ENCODE data around the gene PDE9A. TPM values are rescaled to one million over a fixed set of nuclear protein-coding genes. Genes with fewer than 3 reads are reported as not detected.

The PDE9A gene
- total and polyA plus RNA-seq, 2 donors (not counting 1 experiment from before 2014, with no cell fraction given) = 0.34 to 5.8 TPM

- CTCF ChIA-PET = no interaction called here
- H3K36me3 ChIP-seq (replicated peaks in 1 of 2; ENCODE audit: control extremely low read depth in 1 of 2, control insufficient read depth in 1 of 2, extremely low read depth in 1 of 2, insufficient read depth in 2 of 2, low read length in 1 of 2) = no peaks in the 10 kb centered on the region
- POLR2A ChIA-PET = no interaction called here
- Mint-ChIP-seq H3K27ac (no peak overlapping the region), H3K4me1 (peaks cover 14% of the 10 kb centered on the region), H3K9me3 (ENCODE audit: insufficient read depth) (peaks cover 8% of the 10 kb centered on the region), H3K4me3 (no peak overlapping the region), H3K27me3 (peaks cover 9% of the 10 kb centered on the region)
- H4K20me1 ChIP-seq (ENCODE audit: control insufficient read depth, insufficient read depth, low read length, poor library complexity, severe bottlenecking) = no peaks in the 10 kb centered on the region
- H3K79me2 ChIP-seq (ENCODE audit: control insufficient read depth, insufficient read depth, low read length) = no peaks in the 10 kb centered on the region
- no peak overlapping the region for H3K4me3 ChIP-seq (ENCODE audit: control extremely low read depth in 1 of 5, extremely low read depth in 1 of 5, insufficient read depth in 1 of 5, low read depth in 2 of 5, low read length in 4 of 5)
- H3K4me1 ChIP-seq (ENCODE audit: control insufficient read depth in 2 of 2, insufficient read depth in 2 of 2, low read length in 2 of 2) = peaks cover 9 to 10% of the 10 kb centered on the region in 2 donors
- intact Hi-C loops (cut with micrococcal nuclease) = loop anchor here (10.0 kb wide), 1 partner anchor 81 kb away; no protein-coding TSS in a partner anchor
- H3K27ac ChIP-seq (ENCODE audit: low read length in 2 of 2) = no peak overlapping the region
- DNase-seq (no peak), ATAC-seq (ENCODE audit: low read depth) (no peak)
- no peaks in the 10 kb centered on the region for H3K27me3 ChIP-seq (replicated peaks in 1 of 4; ENCODE audit: control extremely low read depth in 1 of 4, control insufficient read depth in 3 of 4, insufficient read depth in 4 of 4, low read length in 3 of 4)
- WGBS (ENCODE audit: insufficient coverage) = 93% methylated on average over 6 of the region's 7 CpGs
- H3K4me2 ChIP-seq (replicated peaks; ENCODE audit: low read depth, low read length, poor library complexity, severe bottlenecking) = no peak overlapping the region
- H3K9ac ChIP-seq (ENCODE audit: low read length) = no peak overlapping the region
- TF ChIP-seq EZH2 (IDR thresholded peaks at IDR 0.05; ENCODE audit: borderline replicate concordance, insufficient read depth, low read depth, low read length, poor library complexity, severe bottlenecking) (no peak), CTCF (IDR thresholded peaks at IDR 0.05) (no peak)
- H2AFZ ChIP-seq (ENCODE audit: insufficient read depth, low read depth, low read length, poor library complexity, severe bottlenecking) = no peak overlapping the region
- no peaks in the 10 kb centered on the region for H3K9me3 ChIP-seq (ENCODE audit: control extremely low read depth in 1 of 3, control insufficient read depth in 2 of 3, insufficient read depth in 1 of 3, low read length in 2 of 3)
Observed at GRCh38 chr21:42733874-42734273, 80.5 kb downstream of the PDE9A start.

- Histone ChIP-seq H3K4me1 (ENCODE audit: control insufficient read depth in 2 of 2, insufficient read depth in 2 of 2, low read length in 2 of 2) (peaks cover 9 to 10% of the 10 kb centered on the region in 2 donors), H3K9me3 (ENCODE audit: control extremely low read depth in 1 of 3, control insufficient read depth in 2 of 3, insufficient read depth in 1 of 3, low read length in 2 of 3) (peaks cover 0 to 4% (median 0%) of the 10 kb centered on the region in 3 donors), H3K79me2 (ENCODE audit: control insufficient read depth, insufficient read depth, low read length) (no peaks in the 10 kb centered on the region), H4K20me1 (ENCODE audit: control insufficient read depth, insufficient read depth, low read length, poor library complexity, severe bottlenecking) (no peaks in the 10 kb centered on the region), H3K27ac (ENCODE audit: low read length in 2 of 2) (no peak overlapping the region), H3K4me3 (ENCODE audit: control extremely low read depth in 1 of 5, extremely low read depth in 1 of 5, insufficient read depth in 1 of 5, low read depth in 2 of 5, low read length in 4 of 5) (no peak overlapping the region), H3K27me3 (replicated peaks in 1 of 4; ENCODE audit: control extremely low read depth in 1 of 4, control insufficient read depth in 3 of 4, insufficient read depth in 4 of 4, low read length in 3 of 4) (no peaks in the 10 kb centered on the region), H3K9ac (ENCODE audit: low read length) (no peak overlapping the region), H3K36me3 (replicated peaks in 1 of 2; ENCODE audit: control extremely low read depth in 1 of 2, control insufficient read depth in 1 of 2, extremely low read depth in 1 of 2, insufficient read depth in 2 of 2, low read length in 1 of 2) (no peaks in the 10 kb centered on the region), H2AFZ (ENCODE audit: insufficient read depth, low read depth, low read length, poor library complexity, severe bottlenecking) (no peak overlapping the region), H3K4me2 (replicated peaks; ENCODE audit: low read depth, low read length, poor library complexity, severe bottlenecking) (no peak overlapping the region)
- no peak for TF ChIP-seq CTCF (IDR thresholded peaks at IDR 0.05)
- TF ChIP-seq EZH2 (IDR thresholded peaks at IDR 0.05; ENCODE audit: borderline replicate concordance, insufficient read depth, low read depth, low read length, poor library complexity, severe bottlenecking) = no peak
- peaks cover 4% of the 10 kb centered on the region for H3K27me3 Mint-ChIP-seq
- H3K4me3 Mint-ChIP-seq = no peak overlapping the region
- ChIA-PET POLR2A (no interaction called here), CTCF (no interaction called here)
- DNase-seq = no peak
- no peak for ATAC-seq (ENCODE audit: low read depth)
- 47% methylated on average over 6 of the region's 7 CpGs for WGBS (ENCODE audit: insufficient coverage)
- H3K9me3 Mint-ChIP-seq (ENCODE audit: insufficient read depth) = peaks cover 3% of the 10 kb centered on the region
- intact Hi-C loops (cut with micrococcal nuclease) = loop anchor here (10.0 kb wide), 1 partner anchor 80 kb away; no protein-coding TSS in a partner anchor
- no peak overlapping the region for H3K27ac Mint-ChIP-seq
- peaks cover 14% of the 10 kb centered on the region for H3K4me1 Mint-ChIP-seq
Observed at GRCh38 chr21:42734323-42734971, 81.0 kb downstream of the PDE9A start.
